BJ (cell line): Measurements from ENCODE around the gene GKN2. TPM values are rescaled to one million over a fixed set of nuclear protein-coding genes. Genes with fewer than 3 reads are reported as not detected.
"Not testable (repeated sequence)": the region's sequence is repeated elsewhere in the genome, so short reads cannot be mapped to it uniquely, and the experiment has no call there.

Experiments used
- CTCF ChIA-PET: fragments of 350-600 bp; formaldehyde crosslinking; extraction: SDS; loops from one replicate; lab custom pipeline; 2021; ENCODE audit warnings: antibody characterized with exemption, inconsistent platforms; lab: Yijun Ruan, JAX
- POLR2A ChIA-PET: fragments of 300-600 bp; sonication (Branson Sonifier 250); formaldehyde crosslinking; extraction: SDS; loops from one replicate; lab custom pipeline; 2021; ENCODE audit warnings: antibody characterized with exemption; lab: Charles Lee
- DNase-seq: peaks from one replicate; pipeline ENCODE4 v3.0.0-alpha.2; 2011; ENCODE audit warnings: low read depth
- H3K27me3 ChIP-seq: 2 replicates; pipeline ENCODE4 v1.6.0; 2011; ENCODE audit warnings: low read length; ENCODE audit not compliant: control insufficient read depth, insufficient read depth
- H3K36me3 ChIP-seq: 2 replicates; pipeline ENCODE4 v1.5.1; 2011; ENCODE audit warnings: low read length; ENCODE audit not compliant: control insufficient read depth, insufficient read depth
- H3K4me3 ChIP-seq: 2 replicates; pipeline ENCODE4 v1.5.1; 2011; ENCODE audit warnings: low read depth, mild to moderate bottlenecking, control low read depth, low read length
- polyA plus RNA-seq: library from polyadenylated mRNA; depleted of rRNA; stranded (reverse); fragments of >200 nt; gene quantifications from 2 replicates; pipeline ENCODE4 v1.2.3, GENCODE V29; 2011
- TF ChIP-seq, protein P1 (sequence below): IDR thresholded peaks from 2 replicates; pipeline ENCODE4 v1.5.1; 2011; ENCODE audit warnings: low read depth, mild to moderate bottlenecking, control low read depth, inconsistent platforms, low read length, moderate library complexity; ENCODE audit not compliant: insufficient read depth

The GKN2 gene
- polyA plus RNA-seq, 1 experiment, result not detected

DNA sequence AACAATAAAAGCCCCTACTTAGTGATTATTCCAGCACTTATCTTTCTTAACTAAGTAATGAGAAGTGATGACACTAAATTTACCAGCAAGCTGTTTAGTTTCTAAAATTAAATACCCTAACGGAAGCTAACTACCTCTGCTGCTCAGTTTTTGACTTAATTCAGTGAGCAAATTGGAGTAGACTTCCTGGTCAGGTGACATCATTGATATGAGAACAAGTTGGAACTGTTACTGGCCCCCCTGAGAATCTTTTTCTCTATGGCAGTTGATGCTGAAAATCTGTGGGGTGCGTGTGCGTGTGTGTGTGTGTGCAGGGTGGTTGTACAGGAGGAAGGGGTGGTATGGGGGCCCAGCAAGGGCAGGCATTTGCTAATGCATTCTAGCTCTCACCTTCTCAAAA lies 46.0 kb downstream of the GKN2 start:
- CTCF ChIA-PET, result interaction anchor here (0.9 to 6.3 kb wide), 9 partner anchors 18 to 443 kb away, joined by 3 to 97 read pairs (median 8); no protein-coding TSS in a partner anchor
- TF ChIP-seq, protein P1, sequence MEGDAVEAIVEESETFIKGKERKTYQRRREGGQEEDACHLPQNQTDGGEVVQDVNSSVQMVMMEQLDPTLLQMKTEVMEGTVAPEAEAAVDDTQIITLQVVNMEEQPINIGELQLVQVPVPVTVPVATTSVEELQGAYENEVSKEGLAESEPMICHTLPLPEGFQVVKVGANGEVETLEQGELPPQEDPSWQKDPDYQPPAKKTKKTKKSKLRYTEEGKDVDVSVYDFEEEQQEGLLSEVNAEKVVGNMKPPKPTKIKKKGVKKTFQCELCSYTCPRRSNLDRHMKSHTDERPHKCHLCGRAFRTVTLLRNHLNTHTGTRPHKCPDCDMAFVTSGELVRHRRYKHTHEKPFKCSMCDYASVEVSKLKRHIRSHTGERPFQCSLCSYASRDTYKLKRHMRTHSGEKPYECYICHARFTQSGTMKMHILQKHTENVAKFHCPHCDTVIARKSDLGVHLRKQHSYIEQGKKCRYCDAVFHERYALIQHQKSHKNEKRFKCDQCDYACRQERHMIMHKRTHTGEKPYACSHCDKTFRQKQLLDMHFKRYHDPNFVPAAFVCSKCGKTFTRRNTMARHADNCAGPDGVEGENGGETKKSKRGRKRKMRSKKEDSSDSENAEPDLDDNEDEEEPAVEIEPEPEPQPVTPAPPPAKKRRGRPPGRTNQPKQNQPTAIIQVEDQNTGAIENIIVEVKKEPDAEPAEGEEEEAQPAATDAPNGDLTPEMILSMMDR, result no peak
- Histone ChIP-seq H3K27me3 (no peaks in the 10 kb centered on the region), H3K4me3 (no peak overlapping the region), H3K36me3 (no peaks in the 10 kb centered on the region)
- POLR2A ChIA-PET, result no interaction called here
- DNase-seq, result no peak

DNA sequence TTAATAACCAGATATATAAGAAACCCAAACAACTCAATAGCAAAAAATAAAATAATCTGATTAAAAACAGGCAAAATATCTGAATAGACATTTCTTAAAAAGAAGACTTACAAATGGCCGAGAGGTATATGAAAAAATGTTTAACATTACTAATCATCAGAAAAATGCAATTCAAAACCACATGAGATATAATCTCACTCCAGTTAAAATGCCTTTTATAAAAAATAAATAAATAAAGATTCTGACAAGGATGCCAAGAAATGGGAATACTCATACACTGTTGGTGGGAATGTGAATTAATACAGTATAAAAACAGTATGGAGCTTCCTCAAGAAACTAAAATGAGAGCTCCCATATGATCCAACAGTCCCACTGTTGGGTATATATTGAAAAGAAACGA lies 47.6 kb downstream of the GKN2 start:
- no peak overlapping the region for H3K4me3 ChIP-seq
- H3K27me3 ChIP-seq, result peaks cover 4% of the 10 kb centered on the region
- POLR2A ChIA-PET, result no interaction called here
- no peaks in the 10 kb centered on the region for H3K36me3 ChIP-seq
- CTCF ChIA-PET, result interaction anchor here (1.0 to 6.3 kb wide), 3 partner anchors 55 to 196 kb away, joined by 3 to 97 read pairs (median 8); no protein-coding TSS in a partner anchor
- peak; percentile 13 for DNase-seq
- TF ChIP-seq, protein P1, result no peak

DNA sequence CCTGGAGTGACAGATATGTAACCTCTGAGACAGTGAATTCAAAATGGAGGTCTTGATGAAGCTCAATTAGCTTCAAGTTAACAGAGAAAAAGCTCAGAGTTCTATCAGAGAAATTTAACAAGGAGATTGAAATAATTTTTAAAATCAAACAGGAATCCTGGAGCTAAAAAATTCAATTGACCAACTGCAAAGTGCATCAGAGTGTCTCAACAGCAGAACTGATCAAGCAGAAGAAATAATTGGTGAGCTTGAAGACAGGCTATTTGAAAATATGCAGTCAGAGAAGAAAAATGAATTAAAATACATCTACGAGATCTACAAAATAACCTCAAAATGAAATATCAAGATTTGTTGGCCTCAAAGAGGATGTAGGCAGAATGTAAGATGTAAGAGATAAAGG lies 51.1 kb downstream of the GKN2 start:
- TF ChIP-seq, protein P1, result no peak
- CTCF ChIA-PET, result interaction anchor here (0.9 to 1.5 kb wide), 3 partner anchors 10 to 150 kb away, joined by 3 to 5 read pairs (median 4); no protein-coding TSS in a partner anchor
- no peak for DNase-seq
- Histone ChIP-seq H3K36me3 (no peaks in the 10 kb centered on the region), H3K4me3 (no peak overlapping the region), H3K27me3 (peaks cover 7% of the 10 kb centered on the region)
- POLR2A ChIA-PET, result no interaction called here

DNA sequence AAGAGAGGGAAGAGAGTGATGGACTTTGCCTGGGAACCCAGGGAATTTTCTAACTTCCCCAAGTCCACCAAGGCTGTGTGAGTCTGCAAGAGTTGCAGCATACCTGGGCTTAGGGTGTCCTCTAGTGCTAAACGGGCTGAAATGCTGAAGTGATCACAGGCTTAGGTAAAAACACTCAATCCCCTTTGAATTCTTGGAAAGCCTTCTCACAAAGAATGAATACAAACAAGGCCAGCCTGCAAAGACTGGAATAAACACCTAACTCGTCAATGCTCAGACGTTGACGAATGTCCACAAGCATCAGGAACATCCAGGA lies 51.5 kb downstream of the GKN2 start:
- Histone ChIP-seq H3K27me3 (peaks cover 7% of the 10 kb centered on the region), H3K4me3 (no peak overlapping the region), H3K36me3 (no peaks in the 10 kb centered on the region)
- POLR2A ChIA-PET, result interaction anchor here (0.6 kb wide), 1 partner anchor 1785 kb away, joined by 3 read pairs; no protein-coding TSS in a partner anchor
- no peak for DNase-seq
- TF ChIP-seq, protein P1, result 0 out of 2 replicates have a peak, but pooled peaks have one; percentile 15
- CTCF ChIA-PET, result interaction anchor here (0.9 to 1.5 kb wide), 2 partner anchors 11 to 50 kb away, joined by 3 to 4 read pairs; no protein-coding TSS in a partner anchor

DNA sequence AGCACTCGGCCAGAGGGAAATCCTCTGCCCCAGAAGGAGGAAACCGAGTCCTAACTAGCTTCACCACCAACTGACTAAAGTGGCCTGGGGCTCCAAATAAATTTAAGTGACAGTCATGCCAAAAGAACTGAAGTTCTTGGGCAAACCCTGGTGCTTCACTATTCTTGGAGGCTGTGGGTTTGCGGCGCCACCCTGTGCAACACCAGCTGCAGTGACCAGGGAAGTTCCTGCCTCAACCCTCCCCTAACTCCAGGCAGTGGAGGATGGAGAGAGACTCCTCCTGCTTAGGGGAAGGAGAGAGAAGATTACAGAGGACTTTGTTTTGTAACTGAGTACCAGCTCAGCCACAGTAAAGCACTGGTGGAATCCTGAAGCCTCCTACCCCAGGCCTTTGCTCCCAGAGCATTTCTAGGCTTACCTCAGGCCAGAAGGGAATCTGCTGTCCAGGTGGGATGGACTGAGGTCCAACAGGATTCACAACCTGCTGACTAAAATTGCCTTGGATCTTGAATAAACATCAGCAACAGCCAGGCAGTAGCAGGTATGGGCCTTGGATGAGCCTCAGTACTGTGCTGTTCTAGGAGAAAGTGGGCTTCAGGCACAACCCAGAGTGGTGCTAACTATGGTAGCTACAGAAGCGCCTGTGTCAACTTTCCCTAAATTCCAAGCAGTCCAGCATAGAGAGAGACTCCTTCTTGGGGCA lies 52.0 kb downstream of the GKN2 start:
- H3K27me3 ChIP-seq, result peaks cover 7% of the 10 kb centered on the region
- ChIA-PET CTCF (interaction anchor here (0.9 to 1.9 kb wide), 3 partner anchors 11 to 149 kb away, joined by 3 to 6 read pairs (median 4); no protein-coding TSS in a partner anchor), POLR2A (interaction anchor here (0.6 kb wide), 1 partner anchor 1785 kb away, joined by 3 read pairs; no protein-coding TSS in a partner anchor)
- no peak overlapping the region for H3K4me3 ChIP-seq
- no peak for DNase-seq
- no peaks in the 10 kb centered on the region for H3K36me3 ChIP-seq
- TF ChIP-seq, protein P1, result no peak

DNA sequence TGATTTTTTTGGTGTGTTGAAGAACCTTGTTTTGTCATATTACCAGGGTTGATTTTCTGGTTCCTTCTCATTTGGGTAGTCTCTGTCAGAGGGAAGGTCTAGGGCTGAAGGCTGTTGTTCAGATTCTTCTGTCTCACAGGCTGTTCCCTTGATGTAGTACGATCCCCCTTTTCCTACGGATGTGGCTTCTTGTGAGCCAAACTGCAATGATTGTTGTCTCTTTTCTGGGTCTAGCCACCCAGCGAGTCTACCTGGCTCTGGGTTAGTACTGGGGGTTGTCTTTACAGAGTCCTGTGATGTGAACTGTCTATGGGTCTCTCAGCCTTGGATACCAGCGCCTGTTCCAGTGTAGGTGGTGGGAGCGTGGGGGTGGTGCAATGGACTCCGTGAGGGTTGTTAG lies 56.7 kb downstream of the GKN2 start:
- H3K36me3 ChIP-seq, DNase-seq, H3K4me3 ChIP-seq, H3K27me3 ChIP-seq, POLR2A ChIA-PET: not testable (repeated sequence)
- CTCF ChIA-PET, result interaction anchor here (0.7 to 1.7 kb wide), 3 partner anchors 13 to 432 kb away, joined by 3 to 4 read pairs (median 4); no protein-coding TSS in a partner anchor
